HEK293T (cell line): ENCODE results near the gene PIK3R1.

Source experiments
- BHLHE40 ChIP-seq: fragments of 450-650 bp; IDR thresholded peaks from 2 replicates; pipeline ENCODE4 v1.6.1; 2016; ENCODE audit warnings: mild to moderate bottlenecking, moderate library complexity, borderline replicate concordance
- FOXK2 ChIP-seq: fragments of 450-650 bp; IDR thresholded peaks from 2 replicates; pipeline ENCODE4 v1.6.1; 2016; ENCODE audit warnings: mild to moderate bottlenecking
- FOXM1 ChIP-seq: fragments of 450-650 bp; IDR thresholded peaks from 2 replicates; pipeline ENCODE4 v1.6.1; 2017; ENCODE audit warnings: mild to moderate bottlenecking, borderline replicate concordance
- L3MBTL2 ChIP-seq: fragments of 450-650 bp; conservative IDR thresholded peaks from 2 replicates; pipeline ENCODE4 v1.6.1; 2016; ENCODE audit warnings: mild to moderate bottlenecking
- NFRKB ChIP-seq: fragments of 450-650 bp; IDR thresholded peaks from 2 replicates; pipeline ENCODE4 v1.6.1; 2016; ENCODE audit warnings: mild to moderate bottlenecking, moderate library complexity
- PKNOX1 ChIP-seq: fragments of 450-650 bp; IDR thresholded peaks from 2 replicates; pipeline ENCODE4 v1.6.1; 2016
- SP1 ChIP-seq: fragments of 450-650 bp; IDR thresholded peaks from 2 replicates; pipeline ENCODE4 v1.6.1; 2017
- SUZ12 ChIP-seq: fragments of 450-650 bp; IDR thresholded peaks from 2 replicates; pipeline ENCODE4 v1.6.1; 2016; ENCODE audit warnings: mild to moderate bottlenecking
- ZNF384 ChIP-seq: fragments of 450-650 bp; IDR thresholded peaks from 2 replicates; pipeline ENCODE4 v1.6.1; 2016

- no peak for TF ChIP-seq L3MBTL2
- TF ChIP-seq PKNOX1: no peak
- TF ChIP-seq ZNF384: no peak
- no peak for TF ChIP-seq SUZ12
- TF ChIP-seq SP1: no peak
- no peak for TF ChIP-seq FOXM1
- TF ChIP-seq NFRKB: no peak
- no peak for TF ChIP-seq BHLHE40
- TF ChIP-seq FOXK2: no peak
Observed at GRCh38 chr5:68264024-68264956, 48.7 kb downstream of the PIK3R1 start.
